NCI-H2196 (cell line): ENCODE results near the gene PPFIBP1.

ENCODE experiments used
- DNase-seq: peaks from one replicate; lab custom pipeline; 2025; ENCODE audit not compliant: unreplicated experiment; lab: John Stamatoyannopoulos, UW

PPFIBP1 gene

GRCh38 chr12:27511723-27512045 lies 12.3 kb upstream of the PPFIBP1 start:
- no peak for DNase-seq

GRCh38 chr12:27513155-27513824 lies 10.7 kb upstream of the PPFIBP1 start:
- no peak for DNase-seq

- DNase-seq = no peak
Observed at GRCh38 chr12:27515671-27516070, 8.3 kb upstream of the PPFIBP1 start.

DNA sequence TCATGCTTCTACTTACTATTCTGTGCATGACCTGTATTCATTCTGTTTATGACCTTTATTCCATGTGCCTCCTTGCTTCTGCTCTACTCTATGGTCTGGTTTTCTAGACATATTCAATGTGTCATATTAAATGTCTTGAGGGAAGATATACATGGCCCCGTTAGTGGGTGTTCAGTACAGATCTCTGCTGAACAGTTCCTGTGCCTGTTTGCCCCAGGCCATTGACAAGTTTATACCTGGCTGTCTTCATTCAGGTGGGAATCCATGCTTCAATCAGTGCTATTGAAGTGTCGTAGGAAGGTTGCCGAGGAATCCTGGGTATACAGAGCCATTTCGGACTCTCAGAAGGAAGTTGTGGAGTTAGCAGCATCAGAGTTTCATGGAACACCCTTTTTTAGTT lies 7.4 kb upstream of the PPFIBP1 start:
- no peak for DNase-seq

DNA sequence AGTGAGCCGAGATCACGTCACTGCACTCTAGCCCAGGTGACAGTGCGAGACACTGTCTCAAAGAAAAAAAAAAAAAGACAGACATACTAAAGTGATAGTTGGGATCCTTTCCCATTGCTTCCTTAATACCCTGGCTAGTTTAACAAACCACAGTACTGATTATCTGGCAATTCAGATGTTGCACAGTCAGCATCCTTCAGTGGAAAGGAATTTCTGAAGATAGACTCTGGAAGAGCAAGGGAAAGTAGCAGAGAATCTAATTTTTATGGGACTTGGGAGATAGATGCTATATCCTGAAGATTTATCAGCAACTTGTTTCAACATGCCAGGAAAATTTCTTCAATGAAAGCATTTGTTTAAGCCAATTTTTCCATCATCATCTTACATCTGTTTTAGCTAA lies 6.5 kb upstream of the PPFIBP1 start:
- no peak for DNase-seq

GRCh38 chr12:27517961-27518665 lies 5.9 kb upstream of the PPFIBP1 start:
- DNase-seq = no peak

DNA sequence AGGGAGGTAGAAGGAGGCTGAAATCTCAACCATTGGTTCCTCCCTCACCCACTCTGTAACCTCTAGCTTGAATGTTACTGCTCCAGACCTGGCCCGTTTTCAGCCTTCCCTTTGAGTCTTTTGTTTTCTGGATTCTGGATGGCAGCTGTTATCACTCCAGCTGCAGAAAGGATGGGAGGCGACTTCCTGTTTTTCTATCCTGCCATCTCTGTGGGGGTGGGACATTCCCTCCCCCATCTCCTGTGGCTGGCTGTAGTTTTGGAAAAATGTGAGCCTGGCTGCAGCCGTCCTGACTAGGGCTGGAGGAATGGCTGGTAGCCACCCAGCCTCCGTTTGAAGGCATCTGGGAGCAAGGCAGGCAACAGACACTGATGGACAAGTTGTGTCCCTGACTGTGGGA lies 2.9 kb upstream of the PPFIBP1 start:
- DNase-seq = no peak

DNA sequence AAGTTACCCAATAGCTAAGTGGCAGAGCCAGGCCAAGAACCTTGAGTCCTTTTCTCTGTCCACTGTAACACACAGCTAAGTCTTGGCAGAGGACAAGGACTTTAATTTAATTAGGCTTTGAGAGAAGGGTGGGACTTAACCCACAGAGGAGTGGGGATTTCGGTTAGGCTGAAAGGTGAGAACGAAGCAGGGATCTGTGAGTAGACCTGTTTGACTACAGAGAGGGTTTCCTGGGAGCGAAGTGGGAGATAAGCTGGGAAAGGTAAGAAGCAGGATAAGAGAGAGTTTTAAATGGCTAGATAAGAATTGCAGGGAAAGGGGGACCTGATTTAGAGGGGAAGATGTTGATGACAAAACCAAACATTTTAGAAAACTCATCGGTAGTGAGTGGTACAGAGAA lies 2.0 kb upstream of the PPFIBP1 start:
- DNase-seq = no peak

- no peak for DNase-seq
Observed at GRCh38 chr12:27523305-27523641, 733 bp upstream of the PPFIBP1 start.

DNA sequence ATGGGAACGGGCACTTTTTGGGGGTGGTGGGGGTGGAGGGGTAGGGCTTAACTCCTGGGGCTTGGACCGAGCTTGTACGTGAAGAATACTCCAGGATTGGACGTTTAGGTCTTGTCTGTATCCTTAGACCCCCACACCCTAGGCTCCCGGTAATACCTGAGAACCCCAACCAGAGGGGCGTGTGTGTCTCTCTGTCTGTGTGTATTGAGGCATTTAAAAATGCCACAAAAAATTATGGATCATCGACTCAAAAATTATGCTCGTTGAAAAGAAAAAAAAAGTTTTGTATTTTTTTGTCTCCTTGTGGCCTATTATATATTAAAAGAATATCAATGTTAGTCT lies 459 bp downstream of the PPFIBP1 start:
- no peak for DNase-seq

DNA sequence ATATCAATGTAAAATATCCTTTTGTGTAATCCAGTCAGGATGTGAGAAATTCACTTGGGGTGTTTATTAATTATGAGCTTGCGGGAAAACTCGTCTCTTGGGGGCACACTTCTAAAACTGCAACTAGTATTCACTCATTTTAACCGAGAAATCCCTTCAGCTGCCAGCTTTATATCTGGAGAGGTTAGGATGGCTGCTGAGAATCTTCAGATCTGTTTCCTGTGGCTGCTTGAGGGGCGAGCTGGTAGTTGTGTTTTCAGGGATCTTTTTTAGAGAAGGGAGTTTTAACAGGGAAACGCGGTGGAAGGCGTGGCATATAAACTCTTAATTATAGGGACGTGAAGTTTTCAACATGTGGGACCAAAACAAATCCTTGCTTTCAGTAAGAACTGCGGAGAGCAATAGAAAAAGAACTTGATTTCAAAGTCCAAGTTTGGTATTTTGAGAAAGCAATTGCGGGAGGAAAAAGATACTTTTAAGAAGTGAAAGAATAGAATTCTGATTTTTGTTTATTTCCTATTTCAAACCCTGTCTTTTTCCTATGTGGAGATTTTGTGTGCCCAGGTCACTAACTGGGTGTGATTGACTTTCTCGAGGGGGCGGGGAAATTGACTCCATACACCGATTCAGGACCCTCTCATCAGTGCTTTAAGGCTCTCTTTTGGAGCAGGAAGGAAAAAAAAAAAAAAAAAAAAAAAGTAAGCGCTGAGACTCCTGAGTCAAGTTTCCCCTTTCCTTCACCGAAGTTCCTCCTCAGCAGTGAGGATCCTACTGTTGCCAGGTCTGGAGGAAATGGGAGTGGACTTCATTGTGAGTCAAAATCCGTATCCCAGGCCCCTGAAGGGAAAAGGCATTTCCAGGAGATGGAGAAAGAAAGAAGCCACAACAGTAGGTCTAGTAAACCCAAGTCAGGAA lies 1.1 kb downstream of the PPFIBP1 start:
- DNase-seq = no peak

DNA sequence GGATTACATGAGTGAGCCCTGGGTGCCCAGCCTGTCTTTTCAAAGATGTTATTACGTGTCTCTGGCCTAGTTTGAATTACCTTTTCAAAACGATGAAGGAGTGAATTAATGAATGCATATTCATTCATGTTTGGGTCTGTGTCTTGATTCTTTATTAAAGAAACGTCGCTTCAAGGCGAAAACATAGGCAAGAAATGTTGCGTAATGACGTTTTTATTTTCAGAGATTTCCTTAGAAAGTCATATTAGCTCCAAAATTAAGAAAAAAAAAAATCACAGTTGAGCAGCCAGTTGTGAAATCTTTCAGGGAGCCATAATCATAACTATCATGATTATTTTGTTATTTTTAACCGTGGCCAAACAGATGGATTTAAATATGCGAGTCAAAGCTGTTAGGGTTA lies 3.5 kb downstream of the PPFIBP1 start:
- DNase-seq = no peak

DNA sequence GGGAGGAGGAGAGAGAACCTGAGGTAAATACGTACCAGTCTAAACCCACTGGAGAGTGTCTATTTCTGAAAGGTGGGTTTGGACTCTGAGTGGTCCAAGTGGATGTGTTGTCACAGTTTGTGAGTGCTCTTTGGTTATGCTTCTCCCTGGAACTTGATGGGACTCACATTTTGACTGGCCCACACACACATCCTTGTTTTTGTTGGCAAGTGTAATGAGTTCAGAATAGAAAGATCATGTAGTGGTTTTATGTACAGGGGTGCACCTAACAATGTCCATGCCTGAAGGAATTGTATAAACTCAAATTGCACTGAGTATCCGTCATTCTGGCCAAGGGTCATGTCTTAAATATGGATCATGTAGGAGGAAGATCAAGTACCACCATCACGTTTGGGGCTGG lies 4.8 kb downstream of the PPFIBP1 start:
- DNase-seq = no peak

GRCh38 chr12:27530157-27530922 lies 6.3 kb downstream of the PPFIBP1 start:
- no peak for DNase-seq

GRCh38 chr12:27531896-27532295 lies 7.9 kb downstream of the PPFIBP1 start:
- DNase-seq = no peak

GRCh38 chr12:27534060-27534764 lies 10.2 kb downstream of the PPFIBP1 start:
- no peak for DNase-seq

GRCh38 chr12:27534765-27535161 lies 10.8 kb downstream of the PPFIBP1 start:
- DNase-seq = no peak

- no peak for DNase-seq
Observed at GRCh38 chr12:27535318-27535717, 11.3 kb downstream of the PPFIBP1 start.

- DNase-seq = no peak
Observed at GRCh38 chr12:27537855-27538675, 14.1 kb downstream of the PPFIBP1 start.

GRCh38 chr12:27539191-27539631 lies 15.2 kb downstream of the PPFIBP1 start:
- DNase-seq = no peak
